Inflammatory macrophage treated with lipopolysaccharide for 1 hour (primary cell): ENCODE measurements around the gene PIK3CB.

ENCODE experiments used
- DNase-seq, 2 donors: peaks; one replicate each; pipeline ENCODE4 v3.0.0-alpha.2; 2020 to 2022

PIK3CB gene

DNA sequence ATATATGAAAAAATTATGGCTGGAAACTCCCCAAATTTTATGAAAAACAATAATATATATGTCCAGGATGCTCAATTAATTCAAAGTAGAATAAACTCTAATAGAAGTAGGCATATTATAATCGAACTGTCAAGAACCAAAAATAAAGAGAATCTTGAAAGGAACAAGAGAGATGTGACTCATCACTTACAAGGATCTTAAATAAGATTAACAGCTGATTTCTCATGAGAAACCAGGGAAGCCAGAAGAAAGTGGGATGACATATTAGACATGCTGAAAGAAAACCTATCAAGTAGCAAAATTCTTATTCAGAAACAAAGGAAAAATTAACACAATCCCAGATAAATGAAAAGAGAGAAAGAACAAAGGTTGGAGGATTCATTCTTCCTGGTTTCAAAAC is 159.3 kb downstream of the PIK3CB start:
- DNase-seq, result no peak

DNA sequence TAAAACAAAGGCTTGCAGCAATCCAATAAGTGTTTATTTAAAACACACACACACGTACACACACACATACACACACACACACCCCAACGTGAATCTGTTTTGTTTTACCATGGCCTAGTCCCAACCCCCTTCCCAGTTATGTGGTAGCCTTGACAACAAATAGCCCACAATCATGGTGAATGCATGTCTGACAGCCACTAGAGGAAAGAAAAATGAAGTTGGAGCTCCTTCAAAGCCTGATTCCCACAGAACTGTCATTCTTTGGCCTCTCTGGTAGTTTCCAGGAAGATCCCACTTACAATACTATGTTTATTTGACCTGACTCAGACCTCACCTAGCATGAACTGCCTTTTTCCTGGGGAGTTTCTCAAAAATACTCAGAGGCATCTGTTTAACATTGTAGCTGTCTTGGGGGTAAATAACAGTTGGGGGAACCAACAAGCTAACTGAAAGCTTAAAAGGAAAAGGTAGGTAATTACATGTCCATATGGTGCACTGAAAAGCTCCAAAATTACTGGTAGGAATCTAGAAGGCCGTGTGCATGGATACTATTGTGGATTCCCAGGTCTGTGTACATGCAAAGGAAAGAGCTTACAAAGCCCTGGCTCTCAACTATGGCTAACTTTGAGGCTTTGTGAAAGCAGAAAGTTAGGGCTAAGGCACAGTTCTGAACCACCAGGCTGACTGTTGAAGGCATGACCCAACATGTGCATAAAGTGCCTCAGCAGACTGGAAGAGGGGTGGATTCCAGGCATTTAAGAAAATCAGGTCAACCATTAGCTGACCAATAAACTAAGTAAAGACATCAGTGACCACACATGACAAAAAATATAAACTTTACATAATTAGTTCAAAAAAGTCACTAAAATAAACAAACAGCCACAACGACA is 160.8 kb downstream of the PIK3CB start:
- DNase-seq, result no peak

DNA sequence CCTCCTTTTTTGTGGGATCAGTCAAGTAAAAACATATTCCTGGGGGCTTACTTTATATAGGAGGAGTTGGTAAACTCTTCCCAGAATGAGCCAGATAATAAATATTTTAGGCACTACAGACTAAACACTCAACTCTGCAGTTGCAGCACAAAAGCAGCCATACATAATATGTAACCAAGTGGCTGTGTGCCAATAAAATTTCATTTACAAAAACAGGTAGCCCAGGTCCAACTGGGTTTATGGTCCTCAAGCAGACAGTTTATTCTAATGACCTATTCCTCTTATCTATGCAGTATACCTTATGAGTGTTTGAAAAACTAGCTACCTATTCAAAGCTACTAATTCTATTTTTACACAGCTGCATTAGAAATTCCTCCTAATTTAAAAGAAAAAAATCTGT is 164.3 kb downstream of the PIK3CB start:
- no peak for DNase-seq

DNA sequence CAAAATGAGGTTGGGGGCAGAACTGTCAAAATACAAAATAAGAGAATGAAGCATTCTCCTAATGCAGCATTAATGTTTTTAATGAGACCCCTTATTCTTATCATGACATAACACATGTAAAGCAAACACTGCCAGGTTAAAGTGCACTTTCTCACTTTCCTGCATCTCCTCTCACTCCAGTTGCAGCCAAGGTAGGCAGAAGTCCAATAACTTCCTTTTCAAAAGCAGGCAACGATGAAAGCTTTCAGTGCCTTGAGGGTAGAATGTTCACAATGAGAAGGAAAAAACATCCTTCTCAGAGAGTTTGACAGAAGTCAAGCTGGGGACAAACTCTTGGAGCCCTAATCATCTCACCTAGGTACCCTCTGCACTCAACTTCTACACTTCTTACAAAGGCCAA is 166.6 kb downstream of the PIK3CB start:
- DNase-seq, result no peak

DNA sequence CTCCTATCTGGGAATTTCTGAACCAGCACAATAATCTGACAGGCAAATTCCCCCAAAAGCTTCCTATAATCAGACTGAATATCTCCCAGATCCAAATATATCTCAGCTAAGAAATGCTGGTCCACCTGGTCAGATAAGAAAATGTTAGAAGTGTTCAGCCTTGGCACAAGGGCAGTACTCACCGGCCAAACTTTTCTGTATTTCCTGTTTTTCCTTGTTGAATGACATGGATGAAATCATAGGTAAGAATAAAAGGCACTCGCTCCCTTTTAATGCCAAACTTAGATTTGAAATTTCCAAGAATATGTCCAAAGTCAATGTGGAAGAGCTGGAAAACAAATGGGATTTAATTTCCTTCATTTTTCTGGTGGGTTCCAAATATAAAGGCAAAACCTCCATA is 177.2 kb downstream of the PIK3CB start:
- no peak for DNase-seq

DNA sequence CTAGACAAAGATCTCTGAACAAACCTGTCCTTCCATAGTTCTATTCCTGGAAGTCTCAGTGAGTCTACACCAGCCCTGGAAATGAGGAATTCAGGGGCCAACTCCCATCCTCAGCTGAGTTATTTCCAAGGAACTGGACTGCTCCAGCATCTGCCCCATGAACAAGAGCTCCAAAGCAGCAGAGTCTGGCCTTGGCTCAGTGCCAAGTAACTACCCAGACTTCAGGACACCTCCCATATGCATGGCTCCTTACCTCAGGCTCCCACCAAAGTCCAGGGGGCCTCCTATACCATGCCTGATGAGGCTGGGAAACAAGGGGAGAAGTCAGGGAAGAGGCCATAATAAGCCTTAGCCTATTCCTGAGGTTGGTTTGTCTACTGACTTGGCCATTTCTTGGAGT is 181.2 kb downstream of the PIK3CB start:
- no peak for DNase-seq

DNA sequence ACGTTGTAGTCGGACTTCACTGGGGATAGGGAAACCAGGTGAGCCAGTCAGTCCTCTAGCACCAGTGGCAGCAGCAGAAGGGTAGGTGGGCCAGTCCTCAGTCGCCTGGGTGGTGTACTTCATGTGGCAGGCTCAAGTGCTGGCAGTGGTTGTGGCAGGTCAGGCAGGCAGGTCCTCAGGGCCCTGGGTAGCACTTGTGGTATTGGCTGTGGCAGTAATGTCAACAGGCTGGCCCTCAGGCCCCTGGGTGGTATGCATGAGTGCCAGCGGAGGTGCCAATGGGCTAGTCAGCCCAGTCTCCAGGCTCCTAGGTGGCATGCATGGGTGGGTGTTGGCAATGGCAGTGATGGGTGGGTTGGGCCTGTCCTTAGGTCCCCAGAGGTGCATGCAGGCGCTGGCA is 185.6 kb downstream of the PIK3CB start:
- DNase-seq, result no peak

DNA sequence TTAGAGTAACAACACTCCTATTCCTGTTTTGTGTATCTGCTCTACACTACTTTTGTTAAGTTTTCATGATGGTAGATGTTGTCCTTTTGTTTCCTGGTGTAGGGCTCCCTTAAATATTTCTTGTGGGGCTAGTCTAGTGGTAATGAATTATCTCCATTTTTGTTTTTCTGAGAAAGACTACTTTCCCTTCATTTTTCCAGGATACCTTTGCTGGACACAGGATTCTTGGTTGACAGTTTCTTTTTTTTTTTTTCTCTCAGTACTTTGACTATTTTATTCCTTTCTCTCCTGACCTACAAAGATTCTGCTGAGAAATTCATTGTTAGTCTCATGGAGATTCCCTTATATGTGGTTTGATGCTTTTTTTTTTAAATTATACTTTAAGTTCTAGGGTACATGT is 188.2 kb downstream of the PIK3CB start:
- no peak for DNase-seq

DNA sequence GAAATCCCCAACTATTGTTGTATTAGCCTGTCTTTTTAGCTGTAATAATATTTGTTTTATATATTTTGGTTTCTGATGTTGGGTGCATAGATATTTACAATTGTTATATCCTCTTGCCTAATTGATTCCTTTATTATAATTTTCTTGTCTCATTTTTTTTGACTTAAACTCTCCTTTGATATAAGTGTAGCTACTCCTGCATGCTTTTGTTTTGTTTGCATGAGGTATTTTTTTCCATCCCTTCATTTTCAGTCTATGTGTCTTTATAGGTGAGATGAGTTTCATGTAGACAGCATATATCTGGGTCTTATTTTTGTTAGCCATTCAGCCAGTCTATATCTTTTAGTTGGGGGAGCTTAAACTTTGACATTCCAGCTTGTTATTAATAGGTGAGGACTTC is 188.7 kb downstream of the PIK3CB start:
- no peak for DNase-seq

DNA sequence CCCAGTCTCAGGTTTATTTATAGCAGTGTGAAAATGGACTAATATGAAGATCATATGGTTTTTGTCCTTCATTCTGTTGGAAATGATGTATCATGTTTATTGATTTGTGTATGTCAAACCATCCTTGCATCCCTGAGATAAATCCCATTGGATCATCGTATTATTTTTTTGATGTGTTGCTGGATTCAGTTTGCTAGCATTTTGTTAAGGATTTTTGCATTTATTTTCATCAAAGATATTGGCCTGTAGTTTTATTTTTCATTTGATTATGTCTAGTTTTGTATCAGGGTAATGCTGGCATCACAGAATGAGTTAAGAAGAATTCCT is 191.8 kb downstream of the PIK3CB start:
- no peak for DNase-seq

DNA sequence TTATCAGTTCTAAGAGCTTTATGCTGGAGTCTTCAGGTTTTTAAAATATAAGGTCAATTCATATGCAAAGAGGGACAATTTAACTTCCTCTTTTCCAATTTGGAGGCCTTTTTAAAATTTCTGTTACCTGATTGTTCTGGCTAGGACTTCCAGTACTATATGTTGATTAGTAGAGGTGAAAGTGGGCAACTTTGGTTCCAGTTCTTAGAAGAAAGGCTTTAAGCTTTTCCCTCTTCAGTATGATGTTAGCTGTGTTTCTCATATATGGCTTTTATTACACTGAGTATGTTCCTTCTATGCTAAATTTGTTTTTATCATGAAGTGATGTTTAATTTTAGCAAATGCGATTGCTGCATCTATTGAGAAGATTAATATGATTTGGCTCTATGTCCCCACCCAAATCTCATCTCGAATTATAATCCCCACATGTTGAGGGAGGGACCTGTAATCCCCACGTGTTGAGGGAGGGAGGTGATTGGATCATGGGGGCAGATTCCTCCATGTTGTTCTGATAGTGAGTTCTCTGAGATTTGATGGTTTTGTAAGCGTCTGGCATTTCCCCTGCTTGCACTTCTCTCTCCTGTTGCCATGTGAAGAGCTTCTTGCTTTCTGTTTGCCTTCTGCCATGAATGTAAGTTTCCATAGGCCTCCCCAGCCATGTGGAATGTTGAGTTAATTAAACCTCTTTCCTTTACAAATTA is 192.4 kb downstream of the PIK3CB start:
- no peak for DNase-seq

DNA sequence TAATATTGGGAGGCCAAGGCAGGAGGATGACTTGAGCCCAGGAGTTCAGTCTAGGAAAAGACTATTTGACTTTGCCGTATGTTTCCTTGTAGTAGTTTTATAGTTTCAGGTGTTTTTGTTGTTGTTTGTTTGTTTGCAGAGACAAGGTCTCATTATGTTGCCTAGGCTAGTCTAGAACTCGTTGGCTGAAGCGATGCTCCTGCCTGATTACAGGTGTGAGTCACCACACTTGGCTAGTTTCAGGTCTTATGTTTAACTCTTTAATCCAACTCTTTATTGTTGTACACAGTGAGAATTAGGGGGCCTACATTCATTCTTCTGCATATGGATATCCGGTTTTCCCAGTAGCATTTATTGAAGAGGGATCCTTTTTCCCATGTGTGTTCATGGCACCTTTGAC is 194.2 kb downstream of the PIK3CB start:
- no peak for DNase-seq

DNA sequence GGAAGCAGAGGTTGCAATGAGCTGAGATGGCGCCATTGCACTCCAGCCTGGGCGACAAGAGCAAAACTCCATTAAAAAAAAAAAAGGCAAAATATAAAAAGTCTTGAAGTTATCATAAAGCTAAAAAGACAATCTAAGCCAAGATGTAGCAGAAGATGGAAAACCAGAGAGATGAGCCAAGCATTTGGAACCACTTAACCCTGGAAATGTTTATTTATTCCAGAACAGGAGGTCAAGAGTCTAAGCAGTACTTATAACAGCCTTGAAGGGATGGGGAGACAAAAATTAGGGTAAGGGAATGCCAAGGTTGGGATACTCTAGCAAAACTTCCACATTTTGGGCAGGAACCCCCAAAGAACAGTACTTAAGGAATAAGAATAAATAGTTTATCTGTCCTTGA is 196.1 kb downstream of the PIK3CB start:
- DNase-seq, result no peak

DNA sequence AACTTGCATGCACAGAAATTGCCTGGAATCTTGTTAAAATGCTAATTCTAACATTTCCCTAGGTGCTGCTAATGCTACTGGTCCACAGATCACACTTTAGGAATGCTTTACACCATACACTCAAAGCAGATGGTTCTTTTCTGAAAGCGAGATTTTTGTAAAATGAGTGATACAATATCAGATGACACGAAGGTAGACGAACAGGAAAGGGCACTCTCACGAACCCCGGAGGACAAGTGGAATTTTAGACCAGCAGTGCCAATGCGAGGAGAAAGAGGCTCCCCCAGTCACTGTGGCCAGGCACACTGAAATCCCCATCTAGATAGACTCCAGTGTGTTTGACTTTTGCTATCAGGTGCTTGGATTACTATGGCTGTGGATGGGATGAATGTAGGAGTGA is 205.2 kb downstream of the PIK3CB start:
- no peak for DNase-seq

DNA sequence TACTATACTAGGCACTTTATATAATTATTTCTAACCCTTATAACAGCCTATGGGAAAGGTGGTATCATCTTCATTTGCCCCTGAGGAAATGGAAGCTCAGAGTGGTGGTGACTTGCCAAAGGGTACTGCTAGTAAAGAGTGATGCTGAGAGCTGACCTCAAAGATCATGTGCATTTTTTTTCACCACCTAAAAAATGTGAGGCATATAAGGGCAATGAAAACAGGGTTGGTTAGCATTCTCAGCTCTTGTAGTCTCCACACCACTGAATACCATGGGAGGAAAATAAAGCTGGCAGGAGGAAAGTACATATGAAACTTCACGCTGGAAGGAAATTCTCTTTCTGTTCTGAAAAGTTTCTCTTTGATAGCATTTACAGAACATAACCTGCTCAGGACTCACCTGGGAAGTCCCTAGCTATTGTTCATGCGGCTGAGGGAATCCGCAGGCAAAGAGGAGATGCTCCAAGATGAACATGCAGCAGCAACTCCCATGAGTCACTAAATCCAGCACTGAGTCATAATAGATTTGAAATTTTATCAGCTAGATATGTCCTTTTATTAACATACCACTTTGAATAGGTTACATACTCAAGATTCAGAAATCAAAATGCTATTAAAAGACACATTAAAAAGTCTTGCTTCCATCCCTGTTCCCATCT is 208.9 kb downstream of the PIK3CB start:
- DNase-seq, result no peak

DNA sequence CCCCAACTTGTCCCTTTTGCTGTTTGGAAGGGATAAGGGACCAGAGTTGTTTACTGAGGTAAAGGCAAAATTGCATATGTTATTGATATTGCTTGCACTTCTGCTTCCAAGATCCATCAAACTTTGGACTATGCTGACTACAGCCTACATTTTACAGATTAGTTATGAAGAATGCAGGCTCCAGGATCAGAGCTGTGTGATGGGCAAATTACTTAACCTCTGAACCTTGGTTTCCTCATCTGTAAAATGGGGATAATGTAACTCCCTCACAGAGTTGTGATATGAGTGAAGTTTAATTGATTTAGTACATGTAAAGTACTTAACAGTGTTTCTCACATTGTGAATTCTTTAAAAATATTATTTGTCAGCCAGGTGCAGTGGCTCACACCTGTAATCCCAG is 210.2 kb downstream of the PIK3CB start:
- no peak for DNase-seq

DNA sequence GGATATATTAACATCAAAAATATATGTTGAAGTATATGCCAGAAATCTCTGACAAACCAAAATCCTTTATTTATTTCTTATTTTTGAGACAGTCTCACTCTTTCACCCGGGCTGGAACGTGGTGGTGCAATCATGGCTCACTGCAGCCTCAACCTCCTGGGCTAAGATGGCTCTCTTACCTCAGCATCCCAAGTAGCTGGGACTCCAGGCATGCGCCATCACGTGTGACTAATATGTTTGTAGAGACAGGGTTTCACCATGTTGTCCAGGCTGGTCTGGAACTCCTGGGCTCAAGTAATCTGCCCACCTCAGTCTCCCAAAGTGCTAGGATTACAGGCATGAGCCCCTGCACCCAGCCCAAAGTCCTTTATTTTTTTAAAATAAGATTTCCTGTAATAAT is 214.3 kb downstream of the PIK3CB start:
- no peak for DNase-seq

DNA sequence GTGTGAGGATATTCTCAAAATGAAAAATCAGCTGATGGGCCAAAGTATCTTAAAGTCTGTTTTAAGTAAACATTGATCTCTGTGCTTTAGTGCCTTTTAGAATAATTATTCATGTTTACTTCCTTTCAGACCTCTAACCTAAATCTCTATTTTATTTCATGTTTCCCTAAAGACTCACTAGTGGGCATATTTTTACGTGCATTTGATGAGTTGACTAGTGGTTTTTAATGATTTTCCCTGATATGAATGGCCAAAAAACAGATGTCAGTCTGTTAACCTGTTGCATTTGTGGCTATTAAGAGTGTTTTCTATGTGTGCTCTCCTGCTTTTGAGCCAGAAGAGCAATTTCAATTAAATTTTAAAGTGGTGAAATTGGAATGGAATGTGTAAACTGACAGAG is 219.3 kb downstream of the PIK3CB start:
- DNase-seq, result no peak

DNA sequence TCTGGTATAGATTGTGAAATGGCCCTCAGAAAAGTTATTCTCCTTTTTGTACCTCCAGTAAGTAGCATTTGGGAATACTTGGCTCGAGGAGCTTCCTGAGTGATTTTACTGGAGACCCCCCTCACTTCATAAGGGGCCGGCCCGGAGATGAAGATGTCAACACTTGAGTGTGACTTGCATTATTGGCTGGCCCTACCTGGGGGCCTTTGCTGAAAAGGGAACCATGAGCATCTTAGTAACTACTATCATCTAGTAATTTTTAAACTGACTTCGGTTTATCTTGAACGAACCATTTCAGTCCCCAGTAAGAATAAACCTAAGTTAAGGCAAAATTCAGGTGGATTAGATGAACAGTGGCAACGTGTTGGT is 224.8 kb downstream of the PIK3CB start:
- DNase-seq, result no peak

DNA sequence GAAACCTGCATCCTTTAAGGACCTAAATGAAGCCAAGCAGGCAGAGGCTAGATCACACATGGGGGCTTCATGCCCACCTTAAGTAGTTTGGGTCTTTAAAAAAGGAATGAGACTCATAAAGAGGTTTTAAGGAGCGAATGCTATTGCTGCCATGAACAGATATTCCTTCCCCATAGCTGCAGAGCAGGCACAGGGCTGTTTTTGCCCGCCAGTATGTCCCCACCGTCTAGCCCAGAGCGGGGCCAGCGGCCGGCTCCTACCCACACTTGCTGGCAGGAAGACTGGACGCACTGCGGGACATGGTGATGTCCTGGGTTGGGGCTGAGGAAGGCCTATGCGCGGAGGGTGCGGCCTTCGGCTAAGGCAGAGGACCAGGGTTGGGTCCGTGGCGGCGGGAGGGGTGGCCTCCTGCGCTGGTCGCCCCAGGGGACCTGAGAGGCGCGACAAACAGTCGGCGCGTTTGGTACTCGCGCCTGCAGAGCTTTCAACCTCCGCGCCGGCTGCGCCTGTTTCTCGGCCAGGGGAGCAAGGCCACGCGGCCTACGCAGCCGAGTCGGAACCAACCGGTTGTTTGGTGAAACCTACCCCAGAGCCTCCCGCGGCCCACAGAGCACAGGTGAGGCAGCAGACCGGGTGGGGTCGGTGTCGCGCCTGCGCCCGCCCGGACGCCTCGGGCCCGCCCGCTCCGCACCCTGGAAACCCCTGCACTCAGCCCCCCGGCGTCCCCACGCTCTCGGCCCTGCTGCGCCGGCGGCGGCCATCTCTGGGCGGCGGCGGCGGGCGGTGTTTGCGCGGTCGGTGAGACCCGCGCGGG is 226.2 kb downstream of the PIK3CB start, which contains the start of gene FAIM:
TSS of gene FAIM (plus strand) at position 450 of the 814 bp plus-strand sequence. CDS start 10,956 bp downstream, outside the sequence.
- DNase-seq, result peak; percentile 43 to 64

DNA sequence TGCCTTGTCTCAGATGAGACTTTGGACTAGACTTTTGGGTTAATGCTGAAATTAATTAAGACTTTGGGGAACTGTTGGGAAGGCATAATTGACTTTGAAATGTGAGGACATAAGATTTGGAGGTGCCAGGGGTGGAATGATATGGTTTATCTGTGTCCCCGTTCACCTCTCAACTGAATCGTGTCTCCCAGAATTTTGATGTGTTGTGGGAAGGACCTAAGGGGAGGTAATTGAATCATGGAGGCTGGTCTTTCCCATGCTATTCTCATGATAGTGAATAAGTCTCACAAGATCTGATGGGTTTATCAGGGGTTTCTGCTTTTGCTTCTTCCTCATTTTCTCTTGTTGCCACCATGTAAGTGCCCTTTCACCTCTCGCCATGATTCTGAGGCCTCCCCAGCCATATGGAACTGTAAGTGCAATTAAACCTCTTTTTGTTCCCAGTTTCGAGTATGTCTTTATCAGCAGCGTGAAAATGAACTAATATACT is 230.6 kb downstream of the PIK3CB start:
- peak in 1 of 2 donors; percentile 87 for DNase-seq
